Lower leg skin (tissue), 3 donors: Measurements from ENCODE around the gene CD163.

Experiments
- POLR2A ChIP-seq, 2 donors: fragments of 450-650 bp; IDR thresholded peaks; one replicate each; pipeline ENCODE4 v1.6.1; 2016 to 2017; ENCODE audit warnings: antibody characterized with exemption in 2 of 2, mild to moderate bottlenecking in 1 of 2, moderate library complexity in 1 of 2
- TF ChIP-seq, protein P1 (sequence below), 3 donors: fragments of 450-650 bp; IDR thresholded peaks; one replicate each; pipeline ENCODE4 v1.5.1; 2016; ENCODE audit warnings: antibody characterized with exemption in 3 of 3, mild to moderate bottlenecking in 3 of 3, moderate library complexity in 2 of 3

DNA sequence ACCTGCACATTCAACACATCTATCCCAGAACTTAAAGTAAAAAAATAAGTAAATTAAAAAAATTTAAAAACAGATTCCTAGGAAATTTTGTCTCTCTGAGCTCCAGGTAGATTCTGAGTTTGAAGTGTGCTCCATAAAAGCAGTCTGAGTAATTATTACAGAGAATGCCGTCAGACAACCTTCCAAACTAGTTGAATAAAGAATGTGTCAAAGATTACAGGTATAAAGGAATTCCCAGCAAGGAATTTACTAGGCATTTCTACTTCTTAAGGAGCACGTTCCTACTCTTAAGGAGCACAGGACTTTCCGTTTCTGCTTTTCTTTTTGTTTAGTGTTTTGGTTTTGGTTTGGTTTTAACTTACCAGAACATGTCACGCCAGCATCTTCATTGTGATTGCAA, 7.1 kb downstream of the CD163 start:
- TF ChIP-seq POLR2A (IDR thresholded peaks at IDR 0.05): no peak
- TF ChIP-seq, protein P1, sequence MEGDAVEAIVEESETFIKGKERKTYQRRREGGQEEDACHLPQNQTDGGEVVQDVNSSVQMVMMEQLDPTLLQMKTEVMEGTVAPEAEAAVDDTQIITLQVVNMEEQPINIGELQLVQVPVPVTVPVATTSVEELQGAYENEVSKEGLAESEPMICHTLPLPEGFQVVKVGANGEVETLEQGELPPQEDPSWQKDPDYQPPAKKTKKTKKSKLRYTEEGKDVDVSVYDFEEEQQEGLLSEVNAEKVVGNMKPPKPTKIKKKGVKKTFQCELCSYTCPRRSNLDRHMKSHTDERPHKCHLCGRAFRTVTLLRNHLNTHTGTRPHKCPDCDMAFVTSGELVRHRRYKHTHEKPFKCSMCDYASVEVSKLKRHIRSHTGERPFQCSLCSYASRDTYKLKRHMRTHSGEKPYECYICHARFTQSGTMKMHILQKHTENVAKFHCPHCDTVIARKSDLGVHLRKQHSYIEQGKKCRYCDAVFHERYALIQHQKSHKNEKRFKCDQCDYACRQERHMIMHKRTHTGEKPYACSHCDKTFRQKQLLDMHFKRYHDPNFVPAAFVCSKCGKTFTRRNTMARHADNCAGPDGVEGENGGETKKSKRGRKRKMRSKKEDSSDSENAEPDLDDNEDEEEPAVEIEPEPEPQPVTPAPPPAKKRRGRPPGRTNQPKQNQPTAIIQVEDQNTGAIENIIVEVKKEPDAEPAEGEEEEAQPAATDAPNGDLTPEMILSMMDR (IDR thresholded peaks at IDR 0.05): no peak
